Neural progenitor cell (in vitro differentiated cells): Measurements from ENCODE around the gene DTNB.

Experiments
- CTCF ChIP-seq: fragments of 200-600 bp; sonication (generic); IDR thresholded peaks from 2 replicates; pipeline ENCODE4 v1.5.1; 2017; ENCODE audit warnings: antibody characterized with exemption, mild to moderate bottlenecking
- EZH2 ChIP-seq: fragments of 200-600 bp; sonication (generic); IDR thresholded peaks from 2 replicates; pipeline ENCODE4 v1.6.1; 2017; ENCODE audit warnings: antibody characterized with exemption, mild to moderate bottlenecking, moderate library complexity
- EZH2phosphoT487 ChIP-seq: fragments of 200-600 bp; sonication (generic); IDR thresholded peaks from 2 replicates; pipeline ENCODE4 v1.6.1; 2017; ENCODE audit warnings: antibody characterized with exemption

- TF ChIP-seq EZH2: no peak
- TF ChIP-seq CTCF: no peak
- TF ChIP-seq EZH2phosphoT487: no peak
Measured at GRCh38 chr2:25666218-25666617, 7.2 kb downstream of the DTNB start.
